Measurements from ENCODE around the gene FAM221A. TPM values are rescaled to one million over a fixed set of nuclear protein-coding genes. Genes with fewer than 3 reads are reported as not detected.
"Not testable (repeated sequence)": the region's sequence is repeated elsewhere in the genome, so short reads cannot be mapped to it uniquely, and the experiment has no call there.

The FAM221A gene
- total RNA-seq, 1 donor: 0.43 TPM

DNA sequence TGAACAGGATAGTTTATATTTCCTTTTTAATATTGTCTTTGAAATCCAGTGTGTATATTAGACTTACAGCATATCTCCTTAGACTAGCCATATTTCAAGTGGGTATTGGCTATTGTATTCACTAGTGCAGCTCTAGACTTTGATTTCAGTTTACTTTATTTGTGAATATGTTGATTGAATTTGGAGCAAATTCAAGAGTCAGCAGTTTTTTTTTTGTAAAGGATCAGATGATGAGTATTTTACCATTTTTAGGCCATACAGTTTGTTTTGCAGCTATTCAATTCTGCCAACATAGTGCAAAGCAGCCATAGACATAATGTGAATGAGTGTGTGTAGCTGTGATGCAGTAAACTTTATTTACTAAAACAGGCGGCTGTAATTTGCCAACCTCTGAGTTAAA lies 34.6 kb downstream of the FAM221A start:
- DNase-seq (ENCODE audit: low read depth): no peak
- TF ChIP-seq, protein P1, sequence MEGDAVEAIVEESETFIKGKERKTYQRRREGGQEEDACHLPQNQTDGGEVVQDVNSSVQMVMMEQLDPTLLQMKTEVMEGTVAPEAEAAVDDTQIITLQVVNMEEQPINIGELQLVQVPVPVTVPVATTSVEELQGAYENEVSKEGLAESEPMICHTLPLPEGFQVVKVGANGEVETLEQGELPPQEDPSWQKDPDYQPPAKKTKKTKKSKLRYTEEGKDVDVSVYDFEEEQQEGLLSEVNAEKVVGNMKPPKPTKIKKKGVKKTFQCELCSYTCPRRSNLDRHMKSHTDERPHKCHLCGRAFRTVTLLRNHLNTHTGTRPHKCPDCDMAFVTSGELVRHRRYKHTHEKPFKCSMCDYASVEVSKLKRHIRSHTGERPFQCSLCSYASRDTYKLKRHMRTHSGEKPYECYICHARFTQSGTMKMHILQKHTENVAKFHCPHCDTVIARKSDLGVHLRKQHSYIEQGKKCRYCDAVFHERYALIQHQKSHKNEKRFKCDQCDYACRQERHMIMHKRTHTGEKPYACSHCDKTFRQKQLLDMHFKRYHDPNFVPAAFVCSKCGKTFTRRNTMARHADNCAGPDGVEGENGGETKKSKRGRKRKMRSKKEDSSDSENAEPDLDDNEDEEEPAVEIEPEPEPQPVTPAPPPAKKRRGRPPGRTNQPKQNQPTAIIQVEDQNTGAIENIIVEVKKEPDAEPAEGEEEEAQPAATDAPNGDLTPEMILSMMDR (IDR thresholded peaks at IDR 0.05; ENCODE audit: insufficient read depth, low read depth, low read length): no peak
- H3K4me3 ChIP-seq (ENCODE audit: low read depth, low read length): no peak overlapping the region

DNA sequence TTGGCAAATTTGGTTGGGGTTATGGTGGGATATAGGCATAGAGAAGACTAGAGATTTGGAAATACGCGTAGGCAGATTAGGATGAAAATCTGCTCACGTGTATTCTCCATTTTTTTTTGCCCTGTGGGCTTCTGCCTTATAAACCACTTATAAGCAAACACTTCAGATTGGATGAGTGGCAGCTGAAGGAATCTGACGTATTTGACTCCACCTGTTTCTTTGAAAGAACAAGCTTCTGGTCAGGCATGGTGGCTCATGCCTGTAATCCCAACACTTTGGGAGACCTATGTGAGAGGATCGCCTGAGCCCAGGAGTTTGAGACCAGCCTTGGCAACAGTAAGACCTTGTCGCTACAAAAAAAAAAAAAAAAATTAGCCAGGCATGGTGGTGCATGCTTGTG lies 35.1 kb downstream of the FAM221A start:
- TF ChIP-seq, protein P1 (IDR thresholded peaks at IDR 0.05; ENCODE audit: insufficient read depth, low read depth, low read length): no peak
- DNase-seq (ENCODE audit: low read depth): no peak
- H3K4me3 ChIP-seq (ENCODE audit: low read depth, low read length): no peak overlapping the region

DNA sequence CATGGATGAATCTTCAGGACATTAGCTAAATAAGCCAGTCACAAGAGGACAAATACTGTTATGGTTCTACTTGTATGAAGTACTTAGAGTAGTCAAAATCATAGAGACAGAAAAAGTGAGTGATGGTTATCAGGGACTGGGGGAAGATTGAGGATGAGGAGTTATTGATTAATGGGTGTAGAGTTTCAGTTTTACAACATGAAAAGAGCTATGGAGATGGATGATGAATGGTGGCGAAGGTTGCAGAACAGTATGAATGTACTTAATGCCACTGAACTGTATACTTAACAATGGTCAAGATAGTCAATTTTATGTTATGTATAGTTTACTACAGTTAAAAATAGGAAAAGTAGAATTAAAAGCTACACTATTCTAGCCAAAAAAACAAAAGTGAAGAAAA lies 37.8 kb downstream of the FAM221A start:
- TF ChIP-seq, protein P1 (IDR thresholded peaks at IDR 0.05; ENCODE audit: insufficient read depth, low read depth, low read length): no peak
- DNase-seq (ENCODE audit: low read depth): no peak
- no peak overlapping the region for H3K4me3 ChIP-seq (ENCODE audit: low read depth, low read length)

DNA sequence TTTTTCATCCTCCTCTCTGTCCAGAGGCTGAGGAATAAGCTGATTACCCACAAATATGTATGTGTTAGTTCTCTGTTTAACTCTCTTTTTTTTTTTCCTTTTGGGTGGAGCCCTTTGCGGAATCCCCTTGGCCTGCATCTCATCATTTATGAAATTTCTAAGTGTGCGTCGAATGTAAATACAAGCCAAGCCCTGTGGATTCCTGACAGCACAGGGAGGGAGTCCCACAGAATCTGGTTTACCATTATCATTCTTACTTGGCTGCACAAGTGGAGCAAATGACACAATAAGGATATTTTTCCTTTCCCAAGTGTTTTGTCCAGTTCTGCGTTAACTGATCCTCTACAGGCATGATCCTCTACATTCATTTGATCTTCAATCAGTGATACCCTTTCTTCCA lies 41.5 kb downstream of the FAM221A start:
- H3K4me3 ChIP-seq (ENCODE audit: low read depth, low read length): no peak overlapping the region
- DNase-seq (ENCODE audit: low read depth): peak; percentile 63
- TF ChIP-seq, protein P1 (IDR thresholded peaks at IDR 0.05; ENCODE audit: insufficient read depth, low read depth, low read length): no peak

DNA sequence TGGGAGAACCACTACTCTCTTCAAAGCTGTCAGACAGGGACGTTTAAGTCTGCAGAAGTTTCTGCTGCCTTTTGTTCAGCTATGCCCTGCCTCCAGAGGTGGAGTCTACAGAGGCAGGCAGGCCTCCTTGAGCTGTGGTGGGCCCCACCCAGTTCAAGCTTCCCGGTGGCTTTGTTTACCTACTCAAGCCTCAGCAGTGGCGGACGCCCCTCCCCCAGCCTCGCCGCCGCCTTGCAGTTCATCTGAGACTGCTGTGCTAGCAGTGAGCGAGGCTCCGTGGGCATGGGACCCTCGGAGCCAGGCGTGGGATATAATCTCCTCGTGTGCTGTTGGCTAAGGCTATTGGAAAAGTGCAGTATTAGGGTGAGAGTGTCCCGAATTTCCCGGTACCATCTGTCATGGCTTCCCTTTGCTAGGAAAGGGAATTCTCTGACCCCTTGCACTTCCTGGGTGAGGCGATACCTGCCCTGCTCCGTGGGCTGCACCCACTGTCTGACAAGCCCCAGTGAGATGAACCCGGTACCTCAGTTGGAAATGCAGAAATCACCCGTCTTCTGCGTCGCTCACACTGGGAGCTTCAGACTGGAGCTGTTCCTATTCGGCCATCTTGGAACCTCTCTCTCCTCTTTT lies 42.7 kb downstream of the FAM221A start:
- not testable (repeated sequence) for H3K4me3 ChIP-seq (ENCODE audit: low read depth, low read length); DNase-seq (ENCODE audit: low read depth)

DNA sequence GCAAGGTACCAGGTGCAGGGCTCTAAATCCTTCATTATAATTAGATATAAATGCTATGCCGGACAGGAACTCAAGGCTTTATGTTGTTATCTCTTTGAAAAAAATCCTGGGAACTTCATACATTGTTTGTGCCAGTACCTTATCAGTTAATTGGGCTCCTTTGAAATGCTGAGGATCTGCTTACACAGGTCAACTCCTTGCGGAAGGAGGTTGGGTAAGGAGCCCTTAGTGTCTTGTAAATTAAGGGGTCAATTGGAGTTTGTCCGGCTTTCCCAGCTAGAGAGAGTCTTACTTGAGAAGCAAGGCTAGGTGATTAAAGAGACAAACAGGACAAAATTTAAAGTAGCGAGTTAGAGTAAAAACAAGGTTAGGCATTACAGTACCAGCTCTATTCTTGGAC lies 44.1 kb downstream of the FAM221A start:
- DNase-seq (ENCODE audit: low read depth); H3K4me3 ChIP-seq (ENCODE audit: low read depth, low read length): not testable (repeated sequence)

DNA sequence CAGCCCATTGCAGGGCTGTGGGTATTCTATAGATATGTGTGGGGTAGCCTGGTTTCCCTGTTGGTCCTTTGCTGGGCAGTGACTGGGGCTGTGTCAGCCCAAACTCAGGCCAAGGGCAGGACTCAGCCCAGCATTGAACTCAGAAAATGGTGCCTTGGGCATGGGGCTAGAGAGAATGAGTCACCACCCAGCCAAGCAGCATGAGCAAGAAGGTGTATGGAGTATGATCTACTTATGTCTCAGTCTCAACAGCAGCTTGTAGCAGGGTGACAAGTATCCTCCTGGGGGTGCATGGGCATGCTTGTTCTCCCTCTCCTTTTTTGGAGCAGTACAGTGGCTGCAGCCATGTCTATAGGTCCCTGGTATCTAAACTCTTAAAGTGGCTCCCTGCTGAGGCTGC lies 62.1 kb downstream of the FAM221A start:
- no peak for DNase-seq (ENCODE audit: low read depth)
- no peak overlapping the region for H3K4me3 ChIP-seq (ENCODE audit: low read depth, low read length)
- TF ChIP-seq, protein P1 (IDR thresholded peaks at IDR 0.05; ENCODE audit: insufficient read depth, low read depth, low read length): no peak

DNA sequence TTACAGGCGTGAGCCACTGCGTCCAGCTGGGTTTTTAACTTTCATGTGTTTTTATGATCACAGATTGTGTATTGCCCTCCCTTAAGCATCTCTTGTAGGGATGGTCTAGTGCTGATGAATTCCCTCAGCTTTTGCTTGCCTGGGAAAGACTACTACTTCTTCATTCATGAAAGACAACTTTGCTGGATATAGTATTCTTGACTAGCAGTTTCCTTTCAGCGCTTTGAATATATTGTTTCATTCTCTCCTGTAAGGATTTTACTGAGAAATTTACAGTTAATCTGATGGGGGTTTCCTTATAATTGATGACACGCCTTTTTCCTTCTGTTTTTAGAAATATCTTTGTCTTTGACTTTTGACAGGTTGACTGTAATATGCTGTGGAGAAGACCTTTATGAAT lies 63.2 kb downstream of the FAM221A start:
- no peak for DNase-seq (ENCODE audit: low read depth)
- TF ChIP-seq, protein P1 (IDR thresholded peaks at IDR 0.05; ENCODE audit: insufficient read depth, low read depth, low read length): no peak
- H3K4me3 ChIP-seq (ENCODE audit: low read depth, low read length): no peak overlapping the region
